Measurements from ENCODE around the gene DENND1A.

Gene DENND1A

GRCh38 chr9:123421801-123422455 lies 508.0 kb downstream of the DENND1A start:
- no peak overlapping the region for H3K9ac ChIP-seq
- no peaks in the 10 kb centered on the region for H3K4me1 ChIP-seq
- TF ChIP-seq, protein P1, sequence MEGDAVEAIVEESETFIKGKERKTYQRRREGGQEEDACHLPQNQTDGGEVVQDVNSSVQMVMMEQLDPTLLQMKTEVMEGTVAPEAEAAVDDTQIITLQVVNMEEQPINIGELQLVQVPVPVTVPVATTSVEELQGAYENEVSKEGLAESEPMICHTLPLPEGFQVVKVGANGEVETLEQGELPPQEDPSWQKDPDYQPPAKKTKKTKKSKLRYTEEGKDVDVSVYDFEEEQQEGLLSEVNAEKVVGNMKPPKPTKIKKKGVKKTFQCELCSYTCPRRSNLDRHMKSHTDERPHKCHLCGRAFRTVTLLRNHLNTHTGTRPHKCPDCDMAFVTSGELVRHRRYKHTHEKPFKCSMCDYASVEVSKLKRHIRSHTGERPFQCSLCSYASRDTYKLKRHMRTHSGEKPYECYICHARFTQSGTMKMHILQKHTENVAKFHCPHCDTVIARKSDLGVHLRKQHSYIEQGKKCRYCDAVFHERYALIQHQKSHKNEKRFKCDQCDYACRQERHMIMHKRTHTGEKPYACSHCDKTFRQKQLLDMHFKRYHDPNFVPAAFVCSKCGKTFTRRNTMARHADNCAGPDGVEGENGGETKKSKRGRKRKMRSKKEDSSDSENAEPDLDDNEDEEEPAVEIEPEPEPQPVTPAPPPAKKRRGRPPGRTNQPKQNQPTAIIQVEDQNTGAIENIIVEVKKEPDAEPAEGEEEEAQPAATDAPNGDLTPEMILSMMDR (IDR thresholded peaks at IDR 0.05), result no peak
- no peaks in the 10 kb centered on the region for H3K36me3 ChIP-seq (ENCODE audit: control insufficient read depth, insufficient read depth, low read length)
- no peak overlapping the region for H3K4me3 ChIP-seq (ENCODE audit: low read depth, low read length)
- H3K9me3 ChIP-seq (ENCODE audit: control insufficient read depth, low read length), result no peaks in the 10 kb centered on the region
- no peak overlapping the region for H3K4me2 ChIP-seq (ENCODE audit: low read length)
- no peaks in the 10 kb centered on the region for H3K27me3 ChIP-seq (ENCODE audit: control insufficient read depth, insufficient read depth, low read length)
- H2AFZ ChIP-seq, result no peak overlapping the region
- H3K79me2 ChIP-seq, result no peaks in the 10 kb centered on the region
- no peak overlapping the region for H3K27ac ChIP-seq

- Histone ChIP-seq H3K27ac (no peak overlapping the region), H2AFZ (no peak overlapping the region), H3K27me3 (ENCODE audit: control insufficient read depth, insufficient read depth, low read length) (no peaks in the 10 kb centered on the region), H3K4me3 (ENCODE audit: low read depth, low read length) (no peak overlapping the region), H3K9ac (no peak overlapping the region), H3K9me3 (ENCODE audit: control insufficient read depth, low read length) (no peaks in the 10 kb centered on the region), H3K79me2 (no peaks in the 10 kb centered on the region), H3K36me3 (ENCODE audit: control insufficient read depth, insufficient read depth, low read length) (no peaks in the 10 kb centered on the region), H3K4me1 (no peaks in the 10 kb centered on the region), H3K4me2 (ENCODE audit: low read length) (no peak overlapping the region)
- TF ChIP-seq, protein P1 (IDR thresholded peaks at IDR 0.05), result no peak
Measured at GRCh38 chr9:123421186-123421585, 508.7 kb downstream of the DENND1A start.

GRCh38 chr9:123420592-123421111 lies 509.3 kb downstream of the DENND1A start:
- H3K79me2 ChIP-seq, result no peaks in the 10 kb centered on the region
- no peaks in the 10 kb centered on the region for H3K4me1 ChIP-seq
- H3K36me3 ChIP-seq (ENCODE audit: control insufficient read depth, insufficient read depth, low read length), result no peaks in the 10 kb centered on the region
- no peak overlapping the region for H3K4me2 ChIP-seq (ENCODE audit: low read length)
- H3K4me3 ChIP-seq (ENCODE audit: low read depth, low read length), result no peak overlapping the region
- H3K9ac ChIP-seq, result no peak overlapping the region
- TF ChIP-seq, protein P1 (IDR thresholded peaks at IDR 0.05), result no peak
- H3K27me3 ChIP-seq (ENCODE audit: control insufficient read depth, insufficient read depth, low read length), result no peaks in the 10 kb centered on the region
- no peak overlapping the region for H3K27ac ChIP-seq
- no peak overlapping the region for H2AFZ ChIP-seq
- no peaks in the 10 kb centered on the region for H3K9me3 ChIP-seq (ENCODE audit: control insufficient read depth, low read length)

DNA sequence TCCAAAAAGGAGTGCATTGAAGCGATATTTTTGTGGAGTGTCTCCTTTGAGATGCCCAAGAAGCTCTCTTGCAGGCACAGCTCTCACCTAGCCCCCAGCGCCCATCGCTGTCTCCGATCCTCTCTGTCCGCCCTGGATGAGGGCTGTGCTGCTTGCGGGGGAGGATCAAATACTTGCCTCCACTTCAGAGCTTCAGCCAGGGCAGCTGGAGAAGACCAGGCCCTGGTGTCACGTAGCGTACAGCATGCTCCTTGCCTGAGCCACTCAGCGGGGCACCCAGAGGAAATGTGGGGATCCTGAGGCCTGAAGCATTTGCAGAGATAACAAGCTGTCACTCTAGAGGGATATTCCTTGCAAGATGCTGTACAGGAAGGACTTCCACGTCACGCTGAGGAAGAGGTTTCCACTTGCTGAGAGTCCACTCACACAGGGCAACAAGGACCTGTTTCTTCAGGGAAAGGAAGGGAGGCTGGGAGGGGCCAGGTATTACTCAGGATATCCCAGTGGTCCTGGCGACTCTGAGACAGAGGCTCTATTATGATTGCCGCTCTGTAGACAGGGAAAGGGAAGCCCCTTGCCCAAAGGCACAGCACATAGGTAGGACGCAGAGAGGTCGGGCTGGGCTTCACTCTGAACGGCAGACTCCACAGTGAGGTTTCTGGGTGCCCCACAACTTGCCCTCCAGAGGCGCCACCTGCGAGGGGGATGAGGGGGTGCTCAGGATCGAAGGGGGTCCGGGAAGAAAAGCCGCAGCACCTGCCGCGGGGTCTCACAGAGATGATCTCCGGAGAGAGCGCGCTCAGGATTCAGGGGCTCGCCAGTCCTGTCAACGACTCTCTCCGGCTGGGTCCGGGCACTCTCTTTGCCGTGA lies 510.0 kb downstream of the DENND1A start:
- no peak overlapping the region for H3K9ac ChIP-seq
- H3K27me3 ChIP-seq (ENCODE audit: control insufficient read depth, insufficient read depth, low read length), result no peaks in the 10 kb centered on the region
- no peaks in the 10 kb centered on the region for H3K4me1 ChIP-seq
- no peaks in the 10 kb centered on the region for H3K79me2 ChIP-seq
- no peak overlapping the region for H3K27ac ChIP-seq
- no peak overlapping the region for H3K4me3 ChIP-seq (ENCODE audit: low read depth, low read length)
- TF ChIP-seq, protein P1 (IDR thresholded peaks at IDR 0.05), result no peak
- no peaks in the 10 kb centered on the region for H3K9me3 ChIP-seq (ENCODE audit: control insufficient read depth, low read length)
- H2AFZ ChIP-seq, result no peak overlapping the region
- H3K36me3 ChIP-seq (ENCODE audit: control insufficient read depth, insufficient read depth, low read length), result no peaks in the 10 kb centered on the region
- no peak overlapping the region for H3K4me2 ChIP-seq (ENCODE audit: low read length)
